Measurements from ENCODE around the gene MYL2.

- no peak for TF ChIP-seq CTCF (IDR thresholded peaks at IDR 0.05)
- no peak for TF ChIP-seq POLR2A (IDR thresholded peaks at IDR 0.05)
Measured at GRCh38 chr12:110923692-110924334, 3.4 kb upstream of the MYL2 start.
